ENCODE measurements around the gene CASP9.

DNA sequence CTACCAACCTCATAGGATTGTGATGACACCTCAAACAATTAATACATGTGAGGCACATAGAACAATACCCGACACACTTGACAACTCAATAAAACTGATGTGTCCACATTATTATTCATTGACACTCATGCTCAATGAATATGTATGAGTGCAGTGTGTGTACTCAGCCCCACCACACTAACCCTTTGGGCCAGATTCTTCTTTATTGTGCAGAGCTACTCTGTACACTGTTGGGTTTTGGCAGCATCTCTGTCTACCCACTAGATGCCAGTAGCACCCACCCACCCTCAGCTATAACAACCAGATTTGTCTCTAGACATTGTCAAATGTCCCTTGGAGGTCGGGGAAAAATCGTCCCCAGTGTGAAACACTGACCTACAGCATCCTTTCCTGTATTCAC is 10.1 kb downstream of the CASP9 start:
- TF ChIP-seq EZH2 (IDR thresholded peaks at IDR 0.05) (no peak), POLR2AphosphoS5 (IDR thresholded peaks at IDR 0.05; ENCODE audit: borderline replicate concordance, low read depth, low read length) (no peak), FOXP2 (optimal IDR thresholded peaks at IDR 0.05; ENCODE audit: control extremely low read depth, extremely low read length, insufficient read depth) (no peak)
